DMS53 (cell line): ENCODE results near the gene HAUS3.
A peak's percentile ranks its signal among the peaks of the same experiment; 100 is the strongest.

Experiments used
- DNase-seq: peaks from one replicate; lab custom pipeline; 2025; lab: John Stamatoyannopoulos, UW

HAUS3 gene, protein sequence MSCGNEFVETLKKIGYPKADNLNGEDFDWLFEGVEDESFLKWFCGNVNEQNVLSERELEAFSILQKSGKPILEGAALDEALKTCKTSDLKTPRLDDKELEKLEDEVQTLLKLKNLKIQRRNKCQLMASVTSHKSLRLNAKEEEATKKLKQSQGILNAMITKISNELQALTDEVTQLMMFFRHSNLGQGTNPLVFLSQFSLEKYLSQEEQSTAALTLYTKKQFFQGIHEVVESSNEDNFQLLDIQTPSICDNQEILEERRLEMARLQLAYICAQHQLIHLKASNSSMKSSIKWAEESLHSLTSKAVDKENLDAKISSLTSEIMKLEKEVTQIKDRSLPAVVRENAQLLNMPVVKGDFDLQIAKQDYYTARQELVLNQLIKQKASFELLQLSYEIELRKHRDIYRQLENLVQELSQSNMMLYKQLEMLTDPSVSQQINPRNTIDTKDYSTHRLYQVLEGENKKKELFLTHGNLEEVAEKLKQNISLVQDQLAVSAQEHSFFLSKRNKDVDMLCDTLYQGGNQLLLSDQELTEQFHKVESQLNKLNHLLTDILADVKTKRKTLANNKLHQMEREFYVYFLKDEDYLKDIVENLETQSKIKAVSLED

DNA sequence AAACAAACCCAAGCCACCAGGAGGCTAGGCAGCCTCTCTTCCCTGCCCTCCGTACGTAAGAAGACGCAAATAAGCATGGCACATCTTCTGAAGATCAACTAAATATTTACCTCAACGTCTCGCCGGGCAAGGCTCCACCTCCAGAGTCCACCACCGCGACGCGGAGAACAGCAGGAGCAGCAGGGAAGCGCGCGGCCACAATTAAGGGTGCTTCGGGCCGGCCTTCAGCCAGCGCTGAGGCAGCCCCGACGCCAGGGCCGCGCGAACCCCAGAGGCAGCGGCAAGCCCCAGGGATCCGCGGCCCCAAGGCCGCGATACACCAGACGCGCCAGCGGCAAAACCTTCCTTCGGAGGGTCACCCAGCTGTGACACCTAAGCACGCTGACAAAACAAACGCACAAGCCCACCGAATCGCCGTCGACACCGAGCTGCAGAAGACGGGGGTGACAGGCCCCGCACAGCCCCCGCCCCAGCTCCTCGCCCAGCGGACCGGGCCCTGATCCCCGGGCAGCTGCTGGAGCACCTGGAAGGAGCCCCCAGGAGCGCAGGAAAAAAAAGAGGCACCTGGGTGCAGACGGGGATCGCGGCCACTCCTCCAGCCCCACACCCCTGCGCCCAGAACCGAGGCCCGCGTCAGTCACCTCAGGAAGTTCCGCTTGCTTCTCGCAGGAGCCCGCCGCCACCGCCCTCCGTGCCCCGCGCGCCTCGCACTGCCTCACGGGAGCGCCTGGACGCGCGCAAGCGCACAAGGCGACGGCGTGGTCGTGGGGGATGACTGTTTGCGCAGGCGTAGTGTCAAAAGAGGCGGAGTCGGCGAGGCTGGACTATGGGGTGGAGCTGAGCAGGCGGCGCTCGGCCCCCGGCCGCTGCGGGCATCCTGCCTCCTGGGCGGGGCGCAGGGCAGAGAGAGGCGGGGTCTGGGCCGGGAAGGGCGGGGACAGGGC is at the start of gene HAUS3, which contains the start of gene POLN:
TSS of gene HAUS3 (minus strand) at position 712 of the 944 bp plus-strand sequence. CDS start 1,175 bp downstream, outside the sequence.
TSS of gene POLN (minus strand) at position 712 of the 944 bp plus-strand sequence. CDS start 12,890 bp downstream, outside the sequence.
- DNase-seq = peak; percentile 100

DNA sequence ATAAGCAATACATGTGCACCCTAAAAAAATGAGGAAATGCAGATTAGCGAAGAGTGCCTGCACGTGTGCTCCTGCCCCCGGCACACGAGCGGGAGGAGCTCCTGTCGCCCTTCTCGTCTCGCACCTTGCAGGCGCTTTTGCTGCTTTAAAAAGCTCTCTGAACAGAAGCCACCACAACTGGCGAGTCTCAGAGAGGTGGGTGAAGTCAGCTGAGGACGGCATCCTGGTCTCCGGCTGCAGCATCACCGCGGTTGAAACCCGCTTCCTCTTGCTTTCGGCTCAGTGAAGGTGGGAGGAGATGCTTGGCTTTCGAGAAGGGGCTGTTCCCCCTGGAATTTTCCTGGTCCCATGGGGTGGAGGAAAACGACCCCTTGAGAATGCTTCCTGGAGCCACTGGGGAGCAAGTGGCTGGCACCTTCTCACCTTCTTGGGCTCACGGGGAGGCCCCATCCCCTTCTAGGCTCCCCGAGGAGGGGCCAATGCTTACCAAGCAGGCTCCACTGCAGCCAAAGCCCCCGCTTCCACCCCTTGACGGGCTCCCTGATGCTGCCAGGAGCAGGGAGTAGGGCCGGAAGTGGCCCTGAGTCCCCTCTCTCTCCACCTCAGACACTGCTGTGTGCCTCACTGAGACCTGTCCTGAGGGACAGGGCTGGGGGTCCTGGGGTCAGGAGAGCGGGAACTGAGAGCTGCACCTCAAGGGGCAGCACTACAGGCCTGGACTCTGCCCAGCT is 49.2 kb upstream of the HAUS3 start:
- DNase-seq = no peak

DNA sequence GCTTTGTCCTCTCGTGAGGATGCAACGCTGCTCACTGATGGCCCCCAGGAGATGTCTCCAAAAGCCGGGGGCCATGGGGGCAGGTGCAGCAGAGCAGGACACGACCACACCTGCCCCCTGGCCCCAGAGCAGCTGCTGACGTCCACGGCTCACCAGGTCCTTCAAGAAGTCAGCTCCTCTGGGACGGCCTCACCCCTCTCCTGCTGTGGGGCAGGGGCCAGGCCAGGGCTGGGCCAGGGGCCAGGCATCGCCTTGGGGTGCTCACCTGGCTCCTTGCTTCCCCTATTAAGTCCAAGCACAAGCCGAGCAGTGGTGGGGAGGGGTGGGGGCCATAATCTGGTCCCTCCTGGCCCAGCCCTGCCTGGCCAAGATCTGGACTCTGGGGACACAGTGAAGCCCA is 48.6 kb upstream of the HAUS3 start:
- no peak for DNase-seq

DNA sequence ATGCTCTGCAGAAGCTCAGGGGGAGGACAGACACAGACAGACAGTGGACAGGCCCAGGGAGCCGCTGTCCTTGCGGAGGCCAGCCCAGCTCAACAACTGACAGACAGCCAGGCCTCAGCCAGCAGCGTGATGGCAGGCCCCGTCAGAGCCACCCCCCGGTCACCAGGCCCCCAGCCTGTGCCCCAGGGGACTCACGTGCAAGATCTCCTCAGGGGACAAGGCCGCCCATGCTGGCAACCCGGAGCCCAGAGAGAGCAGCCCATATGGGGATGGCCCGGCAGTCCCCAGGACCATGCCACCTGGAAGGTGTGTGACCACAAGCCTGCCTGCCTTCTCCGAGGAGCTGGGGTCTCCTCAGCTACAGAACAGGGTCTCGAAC is 48.0 kb upstream of the HAUS3 start:
- no peak for DNase-seq

DNA sequence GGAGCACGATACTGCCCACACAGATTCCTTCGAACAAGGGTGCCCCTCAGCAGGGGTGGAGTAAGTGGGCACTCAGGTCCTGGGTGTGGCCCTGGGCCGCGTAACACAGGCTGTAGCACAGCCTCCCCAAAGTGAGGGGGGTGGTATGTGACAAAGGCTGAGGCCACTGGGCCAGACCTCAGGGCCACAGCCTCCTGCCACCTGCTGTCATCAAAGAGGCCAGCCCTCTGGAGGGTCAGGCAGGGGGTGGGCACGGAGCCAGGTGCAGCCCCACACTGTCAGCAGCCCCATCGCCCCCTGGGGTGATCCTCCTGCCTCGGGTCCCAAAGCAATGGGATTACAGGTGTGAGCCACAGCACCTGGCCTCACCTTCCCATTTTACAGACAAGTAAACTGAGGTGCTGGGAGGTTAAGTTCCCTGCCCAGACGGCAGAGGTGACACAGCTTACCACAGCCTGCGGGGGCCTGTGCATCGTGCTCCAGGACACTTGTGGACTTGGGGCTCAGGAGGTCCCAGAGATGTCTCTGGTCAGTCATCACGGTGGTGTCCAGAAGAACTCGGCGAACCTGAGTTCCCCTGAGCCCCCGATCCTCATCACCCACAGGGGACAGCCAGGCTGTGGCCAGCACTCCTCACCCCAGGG is 47.5 kb upstream of the HAUS3 start:
- DNase-seq = no peak

DNA sequence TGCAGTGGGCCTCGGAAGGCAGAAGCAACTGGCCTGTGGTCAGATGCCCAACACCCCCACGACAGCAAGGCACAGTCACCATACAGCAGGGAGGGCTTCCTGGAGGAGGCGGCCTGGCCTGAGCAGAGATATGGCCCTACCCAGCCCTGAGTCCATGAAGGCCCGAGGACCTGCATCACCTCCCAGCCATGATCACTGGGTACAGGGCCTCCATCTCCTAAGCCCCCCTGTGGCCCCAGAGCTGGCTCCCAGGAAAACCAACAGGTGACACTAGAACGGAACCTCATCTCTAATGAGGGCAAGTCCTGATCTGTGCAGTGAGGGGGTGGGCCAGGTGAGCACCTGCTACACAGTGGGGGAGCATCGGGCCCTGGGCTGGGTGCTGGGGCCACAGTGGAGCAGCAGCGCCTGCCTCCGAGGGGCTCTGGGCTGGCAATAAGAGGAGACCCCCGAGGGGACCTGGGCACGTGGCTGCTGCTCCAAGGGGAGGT is 46.2 kb upstream of the HAUS3 start:
- no peak for DNase-seq

DNA sequence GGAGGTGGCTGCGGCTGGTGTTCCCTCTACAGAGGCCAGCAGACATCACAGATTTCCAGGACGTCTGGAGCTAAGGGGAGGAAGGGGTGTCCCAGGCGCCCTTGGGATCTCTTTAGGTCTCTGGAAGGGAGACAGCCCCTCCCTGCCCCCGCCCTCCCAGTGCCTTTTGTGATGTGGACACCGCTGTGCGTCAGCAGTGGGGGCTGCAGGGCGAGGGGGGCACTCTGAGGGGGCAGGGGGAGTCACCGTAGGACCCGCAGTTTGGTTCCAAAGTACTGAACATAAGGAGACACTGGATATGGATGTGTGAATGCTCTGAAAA is 45.6 kb upstream of the HAUS3 start:
- DNase-seq = no peak

DNA sequence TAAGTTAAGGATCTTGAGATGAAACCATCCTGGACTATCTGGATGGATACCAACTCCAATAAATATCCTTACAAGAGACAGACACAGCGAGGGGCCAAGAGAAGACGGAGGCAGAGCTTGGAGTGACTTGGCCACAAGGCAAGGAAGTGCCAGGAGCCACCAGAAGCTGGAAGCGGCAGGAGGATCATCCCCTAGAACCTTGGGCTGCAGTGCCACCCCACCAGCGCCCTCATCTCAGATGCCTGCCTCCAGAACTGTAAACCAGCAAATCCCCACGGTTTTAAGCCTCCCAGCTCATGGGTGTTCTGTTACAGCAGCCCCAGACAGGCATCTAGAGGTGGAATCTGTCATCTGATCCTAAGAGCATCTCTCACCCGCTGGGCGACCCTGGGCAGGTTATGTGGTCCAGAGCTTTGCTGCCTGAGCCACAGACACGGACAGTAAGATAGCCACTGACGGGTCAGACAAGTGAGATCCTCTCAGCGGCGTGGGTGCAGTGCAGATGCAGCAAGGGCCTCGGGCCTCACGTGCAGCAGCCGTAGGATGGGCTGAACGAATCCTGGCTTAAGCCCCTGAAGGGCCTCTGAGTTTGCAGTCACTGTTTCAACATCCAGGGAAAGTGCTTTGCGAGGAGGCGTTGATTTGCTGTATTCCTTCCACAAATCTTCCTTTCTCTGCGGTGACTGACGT is 45.1 kb upstream of the HAUS3 start:
- DNase-seq = no peak

DNA sequence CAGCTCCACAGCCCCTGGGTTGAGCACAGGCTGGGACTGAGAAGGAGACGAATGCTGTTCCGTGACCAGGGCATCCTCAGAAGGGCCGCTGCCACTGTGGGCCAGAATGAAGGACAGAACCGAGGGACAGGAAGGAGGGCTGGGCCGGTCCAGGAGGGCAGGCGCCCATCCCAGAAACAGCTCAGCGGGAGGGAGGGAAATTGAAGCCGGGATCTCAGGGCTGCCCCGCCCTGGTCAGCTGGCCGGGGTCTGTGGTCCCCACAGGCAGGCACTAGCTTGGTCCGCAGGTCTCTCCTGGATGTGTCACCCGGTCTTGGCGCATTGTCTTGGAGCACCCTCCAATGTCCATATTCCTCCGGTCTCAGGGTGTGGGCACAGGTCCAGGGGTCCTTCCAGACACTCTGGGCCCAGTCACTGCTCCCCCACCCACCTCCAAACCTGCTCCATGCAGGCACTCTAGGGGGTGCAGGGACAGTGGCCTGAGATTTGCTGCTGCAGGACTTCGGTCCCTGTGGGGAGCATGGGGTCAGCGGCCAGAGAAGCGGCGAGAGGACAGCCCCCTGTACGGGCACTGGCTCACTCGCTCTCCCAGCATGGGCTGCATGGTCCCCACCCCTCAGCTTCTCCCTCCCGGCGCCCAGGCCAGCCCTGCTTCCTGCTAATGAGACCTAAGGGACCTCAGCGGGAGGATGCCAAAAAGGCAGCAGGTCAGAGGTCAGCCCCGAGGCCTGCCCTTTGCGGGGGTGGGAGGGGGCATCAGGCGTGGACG is 43.9 kb upstream of the HAUS3 start:
- no peak for DNase-seq

DNA sequence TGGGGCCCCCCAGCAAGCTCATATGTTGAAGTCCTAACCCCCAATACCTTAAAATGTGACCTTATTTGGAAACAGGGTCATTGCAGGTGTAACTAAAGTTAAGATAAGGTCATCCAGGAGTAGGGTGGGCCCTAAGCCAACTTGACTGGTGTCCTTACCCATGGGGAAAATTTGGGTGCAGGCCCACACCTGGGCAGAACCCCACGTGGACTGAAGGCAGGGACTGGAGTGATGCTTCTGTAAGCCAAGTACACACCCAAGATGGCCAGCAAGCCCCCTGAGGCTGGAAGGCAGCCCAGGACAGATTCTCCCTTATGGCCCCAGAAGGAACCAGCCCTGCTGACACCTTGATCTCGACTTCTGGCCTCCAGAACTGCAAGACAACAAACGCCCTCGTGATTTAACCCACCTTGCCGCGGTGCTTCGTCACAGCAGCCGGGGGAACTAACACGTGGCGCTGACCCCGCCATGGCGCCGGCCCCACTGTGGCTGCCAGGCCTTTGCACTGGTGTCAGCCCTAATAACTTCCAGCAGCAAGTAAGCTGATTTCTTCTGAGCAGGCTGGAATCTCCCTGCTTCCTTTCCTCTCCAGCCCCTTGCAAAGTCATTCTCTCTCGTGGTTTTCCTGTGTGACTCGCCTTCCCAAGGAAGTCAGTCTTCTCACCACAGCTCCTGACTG is 43.2 kb upstream of the HAUS3 start:
- no peak for DNase-seq

DNA sequence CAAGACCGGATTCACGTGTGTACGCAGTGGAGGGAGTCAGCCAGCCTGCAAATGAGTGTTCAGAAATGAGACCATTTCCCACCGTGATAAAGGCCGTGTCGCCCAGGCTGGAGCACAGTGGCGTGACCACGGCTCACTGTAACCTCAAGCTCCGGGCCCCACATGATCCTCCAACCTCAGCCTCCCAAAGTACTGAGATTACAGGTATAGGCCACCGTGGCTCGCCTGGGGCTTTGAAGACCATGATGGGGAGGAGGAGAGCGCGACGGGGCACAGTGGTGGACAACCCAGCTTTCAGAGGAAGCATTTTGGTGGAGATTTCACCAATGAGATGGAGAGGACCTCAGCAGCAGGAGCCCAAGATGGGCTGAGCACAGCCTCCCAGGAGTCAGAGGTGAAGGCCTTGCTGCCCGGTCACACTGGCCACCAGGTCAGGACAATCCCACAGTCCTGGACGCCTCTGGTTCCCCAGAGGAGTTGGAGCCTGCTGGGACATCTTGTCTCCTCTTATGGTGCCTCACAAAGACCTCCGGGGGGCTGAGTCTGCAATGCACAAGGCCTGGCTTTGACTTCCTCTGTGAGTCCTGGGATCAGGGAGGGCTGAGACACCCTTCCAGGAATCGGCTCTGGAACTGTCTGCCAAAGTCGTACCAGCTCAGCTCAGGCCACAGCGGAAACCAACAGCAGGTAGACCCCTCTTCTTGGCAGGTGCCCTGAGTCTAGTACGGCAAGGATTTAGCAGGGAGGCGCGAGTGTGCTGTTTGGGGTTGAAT is 42.4 kb upstream of the HAUS3 start:
- DNase-seq = no peak

DNA sequence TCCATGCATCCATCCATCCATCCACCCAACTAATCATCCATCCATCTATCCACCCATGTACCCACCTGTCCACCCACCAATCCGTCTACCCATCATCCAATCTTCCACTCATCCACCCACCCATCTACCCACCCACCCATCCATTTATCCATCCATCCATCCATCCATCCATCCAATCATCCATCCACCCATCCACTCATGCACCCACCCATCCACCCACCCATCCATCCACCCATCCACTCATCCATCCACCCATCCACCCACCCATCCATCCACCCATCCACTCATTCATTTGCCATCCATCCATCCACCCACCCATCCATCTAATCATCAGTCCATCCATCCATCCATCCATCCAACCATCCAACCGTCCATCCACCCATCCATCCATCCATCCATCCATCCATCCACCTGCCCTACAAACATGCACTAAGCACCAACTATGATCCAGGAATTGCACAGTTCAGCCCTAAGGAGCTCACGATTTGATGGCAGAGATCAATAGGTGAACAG is 41.3 kb upstream of the HAUS3 start:
- DNase-seq = no peak

DNA sequence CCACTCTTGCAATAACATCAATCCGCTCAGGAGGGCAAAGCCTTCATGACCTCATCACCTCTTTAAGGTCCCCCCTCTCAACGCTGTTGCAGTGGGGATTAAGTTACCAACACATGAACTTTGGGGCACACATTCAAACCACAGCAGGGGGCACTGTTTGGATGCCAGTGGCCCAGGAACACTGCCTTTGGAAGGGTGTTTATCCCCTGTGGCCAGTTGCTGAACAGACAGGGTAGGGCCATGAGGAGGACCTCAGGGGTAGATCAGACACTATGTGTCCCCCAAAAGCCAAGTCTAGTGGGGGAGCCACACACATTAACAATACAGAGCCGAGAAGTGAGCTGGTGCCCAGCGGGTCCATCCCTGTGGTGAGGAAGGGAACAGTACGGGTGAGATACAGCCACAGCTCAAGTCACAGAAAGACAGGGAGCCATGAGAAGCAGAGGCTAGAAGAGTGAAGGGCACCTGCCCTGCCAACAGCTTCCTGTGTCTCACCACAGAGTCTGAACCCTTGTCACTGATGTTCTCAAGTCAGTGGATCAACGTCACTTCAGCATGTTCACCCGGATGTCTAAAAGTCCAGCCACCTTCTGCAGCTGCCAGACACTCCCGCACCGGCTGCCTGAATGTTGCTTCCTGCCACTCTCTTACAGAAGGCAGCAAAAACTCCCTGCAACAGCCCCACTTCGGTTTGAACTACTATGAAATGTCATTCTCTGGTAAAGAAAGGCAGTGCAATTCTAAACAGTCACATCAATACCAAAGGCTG is 39.8 kb upstream of the HAUS3 start:
- DNase-seq = peak; percentile 48

DNA sequence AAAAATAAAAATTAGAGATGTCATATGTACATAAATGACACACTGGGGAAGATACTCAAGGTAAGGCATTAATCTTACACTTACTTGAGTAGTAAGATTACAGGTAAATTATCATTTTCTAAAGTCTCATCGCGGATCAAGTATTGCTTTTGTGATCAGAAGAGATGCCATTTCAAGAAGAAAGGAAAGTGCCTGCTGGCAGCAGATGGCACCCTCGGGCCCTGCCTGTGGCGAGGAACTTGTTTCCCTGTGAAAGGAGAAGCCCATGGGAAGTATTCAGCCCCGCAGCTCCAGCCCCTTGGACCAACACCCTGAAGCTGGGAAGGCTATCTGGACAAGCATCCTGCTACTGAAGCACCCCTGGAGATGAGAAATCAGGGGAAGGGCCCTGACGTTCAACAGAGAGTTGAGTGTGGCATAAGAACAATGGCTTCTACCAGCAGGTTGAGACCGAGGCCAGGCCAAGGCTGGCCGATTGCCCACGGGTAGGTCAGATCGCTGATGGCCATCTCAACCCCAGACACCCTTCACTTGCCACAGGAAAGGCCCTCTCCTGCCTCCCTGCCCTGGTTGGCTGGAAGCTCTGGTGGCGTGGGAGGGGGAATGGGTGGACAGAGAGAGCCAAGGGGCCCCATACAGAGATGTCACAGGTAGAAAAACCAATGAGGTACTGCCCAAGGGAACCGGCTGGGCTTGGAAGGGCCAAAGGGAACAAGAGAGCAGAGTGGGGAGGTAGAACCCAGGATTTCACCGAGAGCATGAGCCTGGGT is 38.8 kb upstream of the HAUS3 start:
- DNase-seq = peak; percentile 52

DNA sequence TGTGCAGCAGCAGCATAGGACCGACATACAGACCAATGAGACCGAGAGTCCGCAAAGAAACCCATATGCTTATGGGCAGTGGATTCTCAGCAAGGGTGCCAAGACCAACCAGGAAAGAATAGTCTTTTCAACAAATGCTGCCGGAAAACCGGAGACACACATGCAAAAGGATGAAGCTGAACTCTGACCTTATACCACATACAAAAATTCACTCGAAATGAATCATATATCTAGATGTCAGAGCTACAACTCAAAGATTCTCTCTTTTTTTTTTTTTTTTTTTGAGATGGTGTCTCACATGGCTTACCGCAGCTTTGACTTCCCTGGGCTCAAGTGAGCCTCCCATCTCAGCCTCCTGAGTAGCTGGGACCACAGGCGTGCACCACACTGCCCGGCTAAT is 36.0 kb upstream of the HAUS3 start:
- DNase-seq = no peak

DNA sequence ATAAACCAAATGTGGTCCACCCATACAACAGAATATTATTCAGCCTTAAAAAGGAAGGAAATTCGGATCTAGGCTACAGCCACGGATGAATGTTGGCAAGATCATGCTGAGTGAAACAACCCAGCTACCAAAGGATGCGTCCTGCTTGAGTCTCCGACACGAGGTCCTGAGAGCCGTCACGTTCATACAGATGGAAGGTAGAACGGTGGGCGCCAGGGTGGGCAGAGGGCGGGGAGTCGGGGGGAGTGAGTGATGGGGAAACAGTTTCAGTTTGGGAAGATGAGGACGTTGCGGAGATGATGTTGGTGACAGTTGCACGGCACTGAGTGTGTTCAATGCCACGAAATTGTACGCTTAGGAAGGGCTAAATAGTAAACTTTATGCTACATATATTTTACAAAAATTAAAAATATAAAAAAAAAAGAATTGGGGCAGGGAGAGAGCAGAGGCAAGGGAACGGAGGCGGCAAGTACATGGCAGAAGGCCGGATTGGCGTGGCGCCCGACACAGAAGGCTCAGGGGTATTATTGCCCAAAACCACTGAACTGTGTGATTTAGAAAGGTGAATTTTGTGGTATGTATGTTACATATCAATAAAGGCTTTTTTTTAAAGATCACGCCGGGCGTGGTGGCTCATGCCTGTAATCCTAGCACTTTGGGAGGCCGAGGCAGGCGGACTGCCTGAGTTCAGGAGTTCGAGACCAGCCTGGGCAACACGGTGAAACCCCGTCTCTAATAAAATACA is 34.8 kb upstream of the HAUS3 start:
- no peak for DNase-seq
